SH-SY5Y (cell line): Measurements from ENCODE around the gene APELA.

Source experiments
- GATA2 ChIP-seq: IDR thresholded peaks from 2 replicates; pipeline ENCODE4 v1.6.1; 2011; ENCODE audit warnings: mild to moderate bottlenecking, low read depth, low read length
- GATA3 ChIP-seq: IDR thresholded peaks from 2 replicates; pipeline ENCODE4 v1.6.1; 2011; ENCODE audit warnings: low read depth, mild to moderate bottlenecking, low read length, moderate library complexity

GRCh38 chr4:164890691-164891090 is 13.7 kb downstream of the APELA start:
- TF ChIP-seq GATA2 (no peak), GATA3 (no peak)
